Measurements from ENCODE around the gene DNASE1L1. TPM values are rescaled to one million over a fixed set of nuclear protein-coding genes. Genes with fewer than 3 reads are reported as not detected.

DNASE1L1 gene
- total RNA-seq, 4 donors from 2014 or later: 40.7 to 92.9 (median 61.6) TPM

- Histone ChIP-seq H3K36me3 (peaks cover 7 to 9% of the 10 kb centered on the region in 2 donors), H3K27ac (peak within 1 kb of the TSS; percentile 57 to 68 (median 68)), H3K9me3 (no peaks in the 10 kb centered on the region), H3K4me3 (replicated peaks in 1 of 3) (peak within 1 kb of the TSS in 2 of 3 donors; percentile 14 to 51), H3K27me3 (no peaks in the 10 kb centered on the region), H3K4me1 (peaks cover 11 to 14% of the 10 kb centered on the region in 2 donors)
- intact Hi-C loops (cut with DNase I): no loop called here
- WGBS, 2 donors: no CpG with 5 or more reads among the region's 94 CpGs
- peak; percentile 32 to 85 for TF ChIP-seq POLR2A (IDR thresholded peaks at IDR 0.05)
- TF ChIP-seq, protein P1, sequence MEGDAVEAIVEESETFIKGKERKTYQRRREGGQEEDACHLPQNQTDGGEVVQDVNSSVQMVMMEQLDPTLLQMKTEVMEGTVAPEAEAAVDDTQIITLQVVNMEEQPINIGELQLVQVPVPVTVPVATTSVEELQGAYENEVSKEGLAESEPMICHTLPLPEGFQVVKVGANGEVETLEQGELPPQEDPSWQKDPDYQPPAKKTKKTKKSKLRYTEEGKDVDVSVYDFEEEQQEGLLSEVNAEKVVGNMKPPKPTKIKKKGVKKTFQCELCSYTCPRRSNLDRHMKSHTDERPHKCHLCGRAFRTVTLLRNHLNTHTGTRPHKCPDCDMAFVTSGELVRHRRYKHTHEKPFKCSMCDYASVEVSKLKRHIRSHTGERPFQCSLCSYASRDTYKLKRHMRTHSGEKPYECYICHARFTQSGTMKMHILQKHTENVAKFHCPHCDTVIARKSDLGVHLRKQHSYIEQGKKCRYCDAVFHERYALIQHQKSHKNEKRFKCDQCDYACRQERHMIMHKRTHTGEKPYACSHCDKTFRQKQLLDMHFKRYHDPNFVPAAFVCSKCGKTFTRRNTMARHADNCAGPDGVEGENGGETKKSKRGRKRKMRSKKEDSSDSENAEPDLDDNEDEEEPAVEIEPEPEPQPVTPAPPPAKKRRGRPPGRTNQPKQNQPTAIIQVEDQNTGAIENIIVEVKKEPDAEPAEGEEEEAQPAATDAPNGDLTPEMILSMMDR (IDR thresholded peaks at IDR 0.05): peak in 2 of 6 experiments; percentile 12 to 15
- peak; percentile 80 to 84 for DNase-seq
Observed at GRCh38 chrX:154443992-154444754, 35.1 kb upstream of the DNASE1L1 start, which contains the start of gene FAM50A. FAM50A (plus strand) TSS chrX:154444141; CDS start chrX:154444236, 95 bp downstream.

DNA sequence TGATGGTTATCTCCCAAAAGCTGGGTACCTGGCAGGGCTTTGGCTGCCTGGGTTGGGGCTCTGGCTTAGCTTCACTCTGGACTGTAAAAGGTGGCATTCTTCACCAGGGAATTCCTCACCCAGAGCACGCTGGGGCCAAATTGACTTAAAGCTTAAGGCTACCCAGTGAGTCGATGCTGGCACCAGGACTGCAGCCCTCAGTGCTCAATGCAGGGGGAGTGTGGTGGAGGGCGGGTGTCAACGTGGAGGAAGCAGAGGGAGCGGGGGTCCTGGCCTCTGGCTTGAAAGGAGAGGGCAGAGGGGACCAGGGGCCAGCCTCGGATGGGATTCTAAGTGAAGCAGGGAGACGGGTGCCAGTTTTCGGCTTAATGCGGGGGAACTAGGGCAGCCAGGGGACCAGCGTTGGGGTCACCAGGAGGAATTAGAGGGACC is 34.4 kb upstream of the DNASE1L1 start:
- DNase-seq: peak in 1 of 2 donors; percentile 12
- Histone ChIP-seq H3K4me1 (peaks cover 12 to 17% of the 10 kb centered on the region in 2 donors), H3K36me3 (peaks cover under 1 to 5% of the 10 kb centered on the region in 2 donors), H3K27ac (peak overlapping the region; percentile 46 to 68 (median 68)), H3K9me3 (no peaks in the 10 kb centered on the region), H3K27me3 (no peaks in the 10 kb centered on the region), H3K4me3 (replicated peaks in 1 of 3) (peak overlapping the region in 1 of 3 donors; percentile 28)
- intact Hi-C loops (cut with DNase I): no loop called here
- TF ChIP-seq POLR2A (IDR thresholded peaks at IDR 0.05): no peak
- TF ChIP-seq, protein P1 (IDR thresholded peaks at IDR 0.05): no peak
- WGBS, 2 donors: 18 to 70% methylated on average over 2 to 6 of the region's 10 CpGs

- no peak for DNase-seq
- Histone ChIP-seq H3K4me1 (peaks cover 17 to 18% of the 10 kb centered on the region in 2 donors), H3K9me3 (no peaks in the 10 kb centered on the region), H3K36me3 (peaks cover 0 to 2% of the 10 kb centered on the region in 2 donors), H3K27ac (no peak overlapping the region), H3K4me3 (replicated peaks in 1 of 3) (no peak overlapping the region), H3K27me3 (no peaks in the 10 kb centered on the region)
- intact Hi-C loops (cut with DNase I): no loop called here
- 94 to 100% methylated on average over 2 to 9 of the region's 21 CpGs for WGBS, 2 donors
- TF ChIP-seq, protein P1 (IDR thresholded peaks at IDR 0.05): no peak
- TF ChIP-seq POLR2A (IDR thresholded peaks at IDR 0.05): no peak
Observed at GRCh38 chrX:154441984-154442707, 33.1 kb upstream of the DNASE1L1 start.

GRCh38 chrX:154441564-154441963 is 32.5 kb upstream of the DNASE1L1 start:
- H3K27ac ChIP-seq: no peak overlapping the region
- H3K36me3 ChIP-seq: peaks cover 0 to 2% of the 10 kb centered on the region in 2 donors
- whole genome bisulfite sequencing, 2 donors: 93 to 100% methylated on average over 3 to 7 of the region's 11 CpGs
- no peak for TF ChIP-seq POLR2A (IDR thresholded peaks at IDR 0.05)
- TF ChIP-seq, protein P1 (IDR thresholded peaks at IDR 0.05): no peak
- intact Hi-C loops (cut with DNase I): no loop called here
- H3K27me3 ChIP-seq: no peaks in the 10 kb centered on the region
- DNase-seq: no peak
- no peak overlapping the region for H3K4me3 ChIP-seq (replicated peaks in 1 of 3)
- H3K9me3 ChIP-seq: no peaks in the 10 kb centered on the region
- H3K4me1 ChIP-seq: peaks cover 17 to 18% of the 10 kb centered on the region in 2 donors

Data from thyroid gland (tissue), 4 donors.